Stimulated activated CD8-positive, alpha-beta memory T cell treated with anti-CD3 and anti-CD28 coated beads, Interleukin-4, amount 100 ng/mL, for 24 hours (primary cell): Measurements from ENCODE around the gene HIP1.
"Not testable (repeated sequence)": the region's sequence is repeated elsewhere in the genome, so short reads cannot be mapped to it uniquely, and the experiment has no call there.

Experiments
- DNase-seq: peaks from one replicate; pipeline ENCODE4 v3.0.0-alpha.2; 2020; ENCODE audit warnings: low read depth

HIP1 gene

GRCh38 chr7:75573477-75574019 is 165.2 kb downstream of the HIP1 start:
- no peak for DNase-seq

DNA sequence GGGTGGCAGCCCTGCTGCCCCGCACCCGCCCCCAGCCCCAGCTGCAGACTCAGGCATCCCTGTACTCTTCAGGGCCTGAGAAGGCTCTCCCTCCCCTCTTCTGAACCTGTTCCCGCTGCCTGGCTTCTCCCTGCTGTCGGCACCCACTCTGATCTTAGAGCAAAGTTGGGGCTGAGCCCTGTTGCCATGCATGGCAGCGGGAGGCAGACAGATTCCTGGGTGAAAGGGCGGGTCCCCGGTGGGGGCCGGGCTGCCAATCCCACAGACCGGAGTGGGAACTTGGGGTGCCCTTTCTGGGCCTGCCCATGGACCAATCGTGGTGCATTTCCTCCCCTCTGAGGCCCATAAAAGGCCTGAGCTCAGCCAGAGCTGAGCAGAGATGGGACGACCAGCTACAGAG is 165.9 kb downstream of the HIP1 start:
- DNase-seq, result no peak

DNA sequence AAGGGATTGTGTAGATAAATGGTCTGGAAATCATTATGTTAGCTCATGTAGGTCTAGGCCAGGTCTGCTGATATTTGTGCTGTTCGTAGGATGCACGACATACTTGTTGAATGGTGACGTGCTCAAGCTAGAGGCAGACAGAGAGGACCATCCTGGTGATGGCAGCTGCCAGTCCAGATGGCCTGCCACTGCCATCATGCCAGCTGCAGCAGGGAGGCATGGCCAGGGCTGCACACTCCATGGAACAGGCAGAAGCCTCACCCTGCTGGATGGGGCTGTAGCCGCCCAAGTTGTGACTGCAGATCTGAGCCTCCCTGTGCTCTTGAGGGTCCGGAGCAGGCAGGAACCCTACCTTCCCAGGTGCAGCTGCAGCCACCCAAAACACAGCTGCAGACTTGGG is 166.3 kb downstream of the HIP1 start:
- no peak for DNase-seq

- no peak for DNase-seq
These were observed 167.5 kb downstream of the HIP1 start for GRCh38 chr7:75571209-75571608.

DNA sequence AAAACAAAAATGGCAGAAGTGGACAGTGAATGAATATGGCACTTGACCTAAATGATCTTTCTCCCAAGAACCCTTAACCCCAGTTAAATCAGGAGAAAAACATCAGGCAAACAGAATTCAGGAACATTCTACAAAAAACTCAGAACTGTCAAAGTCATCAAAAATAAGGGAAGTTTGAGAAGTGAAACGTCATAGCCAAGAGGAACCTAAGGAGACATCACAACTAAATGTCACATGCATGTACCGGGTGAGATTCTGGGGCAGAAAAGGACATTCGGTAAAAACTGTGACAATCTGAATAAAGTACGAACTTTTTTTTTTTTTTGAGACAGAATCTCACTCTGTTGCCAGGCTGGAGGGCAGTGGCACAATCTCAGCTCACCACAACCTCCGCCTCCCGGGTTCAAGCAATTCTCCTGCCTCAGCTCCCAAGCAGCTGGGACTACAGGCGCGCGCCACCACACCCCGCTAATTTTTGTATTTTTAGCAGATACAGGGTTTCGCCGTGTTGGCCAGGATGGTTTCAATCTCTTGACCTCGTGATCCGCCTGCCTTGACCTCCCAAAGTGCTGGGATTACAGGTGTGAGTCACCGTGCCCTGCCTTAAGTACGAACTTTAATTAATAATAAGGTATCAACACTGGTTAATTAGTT is 169.0 kb downstream of the HIP1 start:
- not testable (repeated sequence) for DNase-seq

- DNase-seq, result no peak
These were observed 170.7 kb downstream of the HIP1 start for GRCh38 chr7:75567948-75568595.

- no peak for DNase-seq
These were observed 173.5 kb downstream of the HIP1 start for GRCh38 chr7:75565132-75565837.

GRCh38 chr7:75563171-75563570 is 175.6 kb downstream of the HIP1 start:
- DNase-seq, result no peak

GRCh38 chr7:75559976-75560365 is 178.8 kb downstream of the HIP1 start:
- DNase-seq, result no peak

GRCh38 chr7:75559355-75559975 is 179.3 kb downstream of the HIP1 start:
- DNase-seq, result no peak

GRCh38 chr7:75556835-75557234 is 181.9 kb downstream of the HIP1 start:
- DNase-seq, result not testable (repeated sequence)

GRCh38 chr7:75555736-75556135 is 183.0 kb downstream of the HIP1 start:
- no peak for DNase-seq

DNA sequence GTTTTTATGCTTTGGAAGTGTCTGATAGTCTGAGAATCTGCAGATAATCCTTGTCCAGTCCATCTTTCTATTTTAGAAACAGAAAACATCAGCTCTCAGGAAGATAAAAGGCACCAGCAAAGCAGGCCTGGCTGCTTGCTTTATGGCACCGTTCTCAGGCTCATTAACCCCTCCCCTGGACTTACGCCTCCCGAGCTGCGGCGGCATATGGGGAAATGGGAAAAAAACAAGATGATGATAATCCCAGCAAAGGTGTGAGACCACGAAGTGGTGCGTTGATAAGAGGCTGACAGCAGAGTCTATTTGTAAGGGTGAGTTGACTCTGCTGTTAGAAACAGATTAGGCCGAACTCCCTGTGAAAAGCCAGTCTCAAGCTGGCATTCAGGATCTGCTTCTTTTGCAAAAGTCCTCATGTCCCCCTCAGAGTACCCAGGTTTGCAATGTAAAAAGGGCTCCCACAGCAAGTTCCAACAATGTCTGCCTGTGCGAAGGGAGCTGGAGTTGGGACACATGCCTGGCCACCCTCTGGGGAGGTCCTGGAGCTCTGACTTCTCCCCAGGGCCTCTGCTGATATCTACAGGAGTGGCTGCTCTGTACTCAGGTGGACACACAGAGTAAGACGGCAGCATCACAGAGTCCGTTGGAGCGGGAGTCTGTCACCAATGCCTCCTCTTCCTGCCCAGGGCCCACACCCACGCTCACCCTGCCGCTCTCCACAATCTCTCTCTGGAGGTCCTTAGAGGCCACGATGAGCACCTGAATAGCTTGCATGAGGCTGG is 192.3 kb downstream of the HIP1 start:
- DNase-seq, result no peak

DNA sequence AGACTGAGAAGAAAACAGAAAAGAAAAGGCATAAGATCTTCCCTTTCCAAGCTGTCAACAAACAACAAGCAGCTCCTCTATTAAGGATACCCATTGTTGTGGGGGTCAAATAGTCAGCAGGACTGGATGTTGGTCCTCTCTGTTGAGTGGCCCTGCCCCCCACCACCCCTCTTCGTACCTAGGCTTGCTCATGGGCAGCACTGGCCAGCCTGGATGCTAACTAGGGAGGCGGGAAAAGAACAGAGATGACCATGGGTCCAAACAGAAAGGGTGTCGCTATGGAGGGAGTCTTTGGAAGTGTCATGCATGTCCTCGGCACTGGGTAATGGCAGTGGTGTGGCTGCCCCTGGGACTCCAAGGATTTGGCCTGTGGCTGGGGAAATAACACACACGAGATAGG is 201.0 kb downstream of the HIP1 start:
- no peak for DNase-seq

DNA sequence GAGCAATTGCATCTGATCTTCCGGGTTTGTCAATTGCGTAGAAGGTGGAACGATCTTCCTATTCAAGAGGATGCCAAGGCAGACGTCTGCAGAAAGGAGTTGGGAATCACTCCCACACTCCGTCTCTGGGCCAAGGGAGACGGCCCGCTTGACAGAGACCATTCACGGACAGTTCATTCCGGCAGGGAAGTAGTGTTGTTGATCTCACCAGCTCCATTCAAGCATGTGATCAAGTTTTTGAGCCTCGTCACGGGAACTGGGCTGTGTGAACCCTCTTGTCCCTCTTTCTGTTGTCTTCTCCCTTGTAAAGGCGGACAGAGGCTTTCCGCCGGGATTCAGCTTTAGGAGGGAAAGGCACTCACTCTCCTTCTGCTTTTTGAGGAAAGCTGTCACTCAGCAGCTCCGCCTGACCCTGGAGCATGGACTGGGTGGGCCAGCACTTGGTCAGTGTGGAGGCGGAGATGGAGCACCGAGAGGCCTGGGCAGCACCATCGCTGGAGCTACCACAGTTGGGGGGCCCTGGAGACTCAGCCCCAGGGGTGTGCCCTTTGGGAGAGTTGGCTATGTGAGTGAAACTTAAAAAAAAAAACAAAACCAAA is 201.7 kb downstream of the HIP1 start:
- DNase-seq, result no peak

- DNase-seq, result no peak
These were observed 202.2 kb downstream of the HIP1 start for GRCh38 chr7:75536491-75536890.

DNA sequence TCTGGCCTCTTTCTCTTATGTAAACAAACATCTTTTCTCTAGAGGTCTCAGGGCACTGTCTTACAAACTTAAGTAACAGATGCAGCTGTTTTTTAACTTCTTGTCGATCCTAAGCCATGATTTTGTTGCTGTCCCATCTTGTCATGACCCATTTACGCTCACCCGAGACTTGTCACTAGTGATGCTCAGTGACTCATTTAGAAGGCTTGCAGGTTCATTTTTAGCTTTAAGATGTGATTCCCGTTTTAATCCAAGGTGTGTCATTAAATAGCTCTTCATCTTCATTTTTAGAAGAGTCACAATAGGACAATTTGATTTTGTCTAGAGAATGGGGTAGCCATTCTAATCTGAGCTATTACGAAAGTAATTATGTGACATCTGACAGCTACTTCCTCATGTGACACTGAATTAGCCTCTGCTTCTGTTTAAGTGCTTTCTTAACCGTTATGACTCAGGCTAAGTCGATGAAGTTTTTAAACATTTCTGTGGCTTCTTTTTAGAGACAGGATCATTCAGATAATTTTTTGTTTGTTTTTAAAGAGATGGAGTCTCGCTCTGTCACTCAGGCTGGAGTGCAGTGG is 203.9 kb downstream of the HIP1 start:
- no peak for DNase-seq

DNA sequence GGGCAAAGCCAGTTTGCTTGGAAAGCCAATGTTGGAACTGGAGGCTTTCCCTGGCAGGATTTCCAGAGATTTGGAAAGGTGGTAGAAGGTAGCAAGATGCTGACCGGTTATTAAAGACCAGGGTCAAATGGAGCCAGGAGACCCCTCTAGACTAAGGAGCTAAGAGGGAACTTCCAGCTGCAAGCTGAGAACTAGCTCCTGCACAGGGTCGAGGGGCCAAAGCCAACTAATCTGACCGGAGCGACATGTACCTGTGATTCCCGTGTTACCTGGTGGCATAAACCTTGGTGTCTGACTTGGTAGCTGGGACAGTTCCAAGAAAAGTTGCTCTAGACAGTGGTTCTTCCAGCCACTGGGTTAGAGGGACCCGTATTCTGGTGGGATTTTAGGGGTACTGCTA is 204.8 kb downstream of the HIP1 start:
- no peak for DNase-seq

DNA sequence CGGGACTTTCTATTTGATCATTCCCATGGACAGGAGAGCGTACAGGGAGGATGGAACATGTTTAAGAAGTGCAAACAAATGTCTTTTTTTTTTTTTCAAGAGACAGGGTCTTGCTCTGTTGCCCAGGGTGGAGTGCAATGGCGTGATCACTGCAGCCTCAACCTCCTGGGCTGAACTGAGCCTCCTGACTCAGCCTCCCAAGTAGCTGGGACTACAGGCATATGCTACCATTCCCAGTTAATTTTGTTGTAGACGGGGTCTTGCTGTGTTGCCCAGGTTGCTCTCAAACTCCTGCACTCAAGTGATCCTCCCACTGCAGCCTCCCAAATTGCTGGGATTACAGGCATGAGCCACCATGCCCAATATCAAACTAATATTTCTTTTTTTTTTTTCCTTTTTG is 206.1 kb downstream of the HIP1 start:
- no peak for DNase-seq

- no peak for DNase-seq
These were observed 207.4 kb downstream of the HIP1 start for GRCh38 chr7:75531359-75531821.

DNA sequence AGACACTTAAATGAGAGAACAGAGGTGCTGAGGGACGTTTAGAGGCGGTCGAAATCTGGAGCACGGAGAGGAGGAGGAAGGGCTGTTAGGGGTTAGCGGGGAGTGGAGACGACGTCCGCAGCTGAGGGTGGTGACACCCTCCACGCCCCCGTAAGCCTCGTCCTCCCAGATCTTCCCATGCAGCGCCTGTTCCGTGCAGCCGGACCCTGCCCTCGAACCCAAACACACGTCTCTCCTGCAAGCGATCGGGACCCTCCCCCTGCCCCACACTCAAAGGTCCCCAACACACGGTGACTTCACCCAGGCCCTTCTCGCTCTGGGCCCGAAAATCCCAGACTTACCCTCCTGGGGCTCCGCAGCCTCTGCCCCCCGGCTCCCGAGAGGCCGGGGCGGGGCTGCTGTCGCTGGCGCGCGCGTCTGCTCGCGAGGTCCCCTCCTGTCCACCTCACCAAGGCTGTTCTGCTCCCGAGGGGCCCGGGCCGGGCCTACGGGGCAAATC is 211.5 kb downstream of the HIP1 start:
- not testable (repeated sequence) for DNase-seq
